NB4 (cell line): ENCODE results near the gene P2RX7.
"Not testable (repeated sequence)": the region's sequence is repeated elsewhere in the genome, so short reads cannot be mapped to it uniquely, and the experiment has no call there.

Experiments used
- CTCF ChIP-seq: IDR thresholded peaks from one replicate; pipeline ENCODE4 v1.5.1; 2012; ENCODE audit warnings: low read depth, low read length
- TF ChIP-seq, protein P1 (sequence below): IDR thresholded peaks from 2 replicates; pipeline ENCODE4 v1.6.1; 2011; ENCODE audit warnings: low read depth, low read length

GRCh38 chr12:121149289-121149688 is 16.6 kb downstream of the P2RX7 start:
- TF ChIP-seq CTCF, result not testable (repeated sequence)
- TF ChIP-seq, protein P1, sequence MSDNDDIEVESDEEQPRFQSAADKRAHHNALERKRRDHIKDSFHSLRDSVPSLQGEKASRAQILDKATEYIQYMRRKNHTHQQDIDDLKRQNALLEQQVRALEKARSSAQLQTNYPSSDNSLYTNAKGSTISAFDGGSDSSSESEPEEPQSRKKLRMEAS, result not testable (repeated sequence)
